Cardiac muscle cell (in vitro differentiated cells and primary cell): Measurements from ENCODE around the gene ZNF169. TPM values are rescaled to one million over a fixed set of nuclear protein-coding genes. Genes with fewer than 3 reads are reported as not detected.

Experiments
- polyA plus RNA-seq: library from polyadenylated mRNA; unstranded; fragments of >200 nt; fragmentation: Nextera tagmentation; extraction: Ambion mirVana; gene quantifications from 2 replicates; pipeline ENCODE4 v1.2.1, GENCODE V29; 2016
- total RNA-seq: library from RNA; depleted of rRNA; stranded (reverse); fragments of >200 nt; gene quantifications from 2 replicates; pipeline ENCODE4 v1.2.3, GENCODE V29; 2016

The ZNF169 gene
- total and polyA plus RNA-seq, 2 experiments from 2014 or later: 6.3 to 7.2 TPM

Other genes with a start within 250 kb of the ZNF169 start
- 6.2 and 11.8 TPM in 2 replicates for gene PTPDC1, start 174.8 kb upstream of the ZNF169 start, total RNA-seq
- gene PTPDC1, start 174.8 kb upstream of the ZNF169 start, polyA plus RNA-seq: 3.3 and 9.8 TPM in 2 replicates
- gene NUTM2F, start 69.3 kb downstream of the ZNF169 start, total RNA-seq: 1.7 TPM in 1 of 2 replicates, not detected in the other
- gene NUTM2F, start 69.3 kb downstream of the ZNF169 start, polyA plus RNA-seq: 0.31 TPM in 1 of 2 replicates, not detected in the other